Testis (tissue), 2 donors: ENCODE data around the gene EHBP1L1.

Experiments
- POLR2A ChIP-seq: fragments of 450-650 bp; IDR thresholded peaks from one replicate; pipeline ENCODE4 v1.6.1; 2017; ENCODE audit warnings: antibody characterized with exemption, mild to moderate bottlenecking, moderate library complexity
- TF ChIP-seq, protein P1 (sequence below), 3 experiments: fragments of 450-650 bp in 2 of 3; fragments of 200-600 bp in 1 of 3; sonication (generic) in 1 of 3; IDR thresholded peaks; one replicate each; pipeline ENCODE4 v1.5.1; 2016 to 2019; ENCODE audit warnings: antibody characterized with exemption in 3 of 3, mild to moderate bottlenecking in 2 of 3, moderate library complexity in 1 of 3

DNA sequence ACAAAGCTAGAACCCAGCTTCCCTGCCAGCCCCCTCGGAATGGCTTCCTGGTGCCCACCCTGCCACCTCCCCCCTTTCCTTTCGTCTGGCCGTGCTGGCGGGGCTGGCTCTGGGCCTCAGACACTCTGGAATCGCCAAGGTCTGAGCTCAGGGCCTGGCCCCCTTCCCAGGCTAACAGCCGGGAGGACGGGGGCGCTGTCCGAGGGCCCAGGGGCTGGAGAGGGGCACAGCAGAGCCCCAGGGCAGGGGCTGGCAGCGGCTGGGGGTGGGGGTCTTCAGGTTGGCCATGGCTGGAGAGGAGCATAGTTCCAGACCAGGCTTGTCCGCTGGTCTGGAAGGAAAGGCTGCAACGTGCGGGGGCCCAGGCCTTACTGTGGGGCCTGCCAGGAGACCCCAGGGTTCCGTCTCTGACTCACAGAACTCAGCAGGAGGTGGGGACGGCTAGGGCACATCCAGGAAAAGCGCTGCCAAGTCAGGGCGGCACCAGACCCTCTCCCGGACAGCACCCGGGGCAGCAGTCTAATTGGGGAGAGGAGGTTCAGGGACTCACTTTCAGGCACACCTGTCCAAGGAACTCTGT lies 16.8 kb upstream of the EHBP1L1 start:
- TF ChIP-seq, protein P1, sequence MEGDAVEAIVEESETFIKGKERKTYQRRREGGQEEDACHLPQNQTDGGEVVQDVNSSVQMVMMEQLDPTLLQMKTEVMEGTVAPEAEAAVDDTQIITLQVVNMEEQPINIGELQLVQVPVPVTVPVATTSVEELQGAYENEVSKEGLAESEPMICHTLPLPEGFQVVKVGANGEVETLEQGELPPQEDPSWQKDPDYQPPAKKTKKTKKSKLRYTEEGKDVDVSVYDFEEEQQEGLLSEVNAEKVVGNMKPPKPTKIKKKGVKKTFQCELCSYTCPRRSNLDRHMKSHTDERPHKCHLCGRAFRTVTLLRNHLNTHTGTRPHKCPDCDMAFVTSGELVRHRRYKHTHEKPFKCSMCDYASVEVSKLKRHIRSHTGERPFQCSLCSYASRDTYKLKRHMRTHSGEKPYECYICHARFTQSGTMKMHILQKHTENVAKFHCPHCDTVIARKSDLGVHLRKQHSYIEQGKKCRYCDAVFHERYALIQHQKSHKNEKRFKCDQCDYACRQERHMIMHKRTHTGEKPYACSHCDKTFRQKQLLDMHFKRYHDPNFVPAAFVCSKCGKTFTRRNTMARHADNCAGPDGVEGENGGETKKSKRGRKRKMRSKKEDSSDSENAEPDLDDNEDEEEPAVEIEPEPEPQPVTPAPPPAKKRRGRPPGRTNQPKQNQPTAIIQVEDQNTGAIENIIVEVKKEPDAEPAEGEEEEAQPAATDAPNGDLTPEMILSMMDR (IDR thresholded peaks at IDR 0.05), result no peak
- no peak for TF ChIP-seq POLR2A
